Stimulated activated CD4-positive, alpha-beta T cell treated with anti-CD3 and anti-CD28 coated beads, TNF-alpha, amount 100 ng/mL, for 24 hours (primary cell): ENCODE measurements around the gene CEMIP2.

ENCODE experiments used
- DNase-seq, 3 experiments: peaks; one replicate each; pipeline ENCODE4 v3.0.0-alpha.2; 2020; ENCODE audit warnings: low read depth in 3 of 3

Gene CEMIP2

DNA sequence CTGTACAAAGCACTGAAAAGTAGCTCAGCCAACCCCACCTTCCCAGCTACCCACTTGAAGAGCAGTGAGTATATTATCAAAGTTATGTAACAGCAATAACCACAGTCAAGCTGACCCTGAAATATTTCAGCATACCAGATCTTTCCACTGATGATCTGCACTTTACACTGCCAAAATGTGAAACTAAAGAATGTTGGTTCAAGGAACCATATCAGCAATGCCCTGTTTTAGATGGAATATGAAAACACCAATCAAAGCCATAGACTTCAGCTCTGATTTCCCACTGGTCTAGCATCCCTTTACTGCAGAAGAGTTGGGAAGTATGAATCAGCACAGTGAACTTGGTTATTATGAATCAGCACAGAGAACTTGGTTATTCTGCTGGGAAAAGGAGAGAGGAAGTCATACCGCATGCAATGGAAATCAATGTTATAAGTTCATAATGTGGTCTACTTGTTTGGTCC lies 20.0 kb downstream of the CEMIP2 start:
- no peak for DNase-seq

DNA sequence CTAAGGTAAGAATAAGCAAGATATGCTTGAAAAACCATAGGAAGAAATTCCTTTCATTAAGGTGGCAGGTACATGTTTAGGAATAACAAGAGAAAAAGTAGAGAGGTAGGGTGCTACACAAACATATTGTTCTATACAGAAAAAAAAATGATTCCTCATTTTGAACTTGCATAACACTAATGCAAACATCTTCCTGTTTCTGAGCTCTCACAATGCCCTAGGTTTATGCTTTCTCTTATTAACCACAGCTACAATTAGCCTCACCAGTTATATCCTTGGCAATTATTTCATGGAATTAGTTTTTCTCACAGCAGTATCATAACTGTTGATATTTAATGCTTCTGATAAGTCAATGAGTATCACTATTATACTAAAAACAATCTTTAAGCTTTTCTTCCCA lies 20.7 kb downstream of the CEMIP2 start:
- DNase-seq, result no peak

DNA sequence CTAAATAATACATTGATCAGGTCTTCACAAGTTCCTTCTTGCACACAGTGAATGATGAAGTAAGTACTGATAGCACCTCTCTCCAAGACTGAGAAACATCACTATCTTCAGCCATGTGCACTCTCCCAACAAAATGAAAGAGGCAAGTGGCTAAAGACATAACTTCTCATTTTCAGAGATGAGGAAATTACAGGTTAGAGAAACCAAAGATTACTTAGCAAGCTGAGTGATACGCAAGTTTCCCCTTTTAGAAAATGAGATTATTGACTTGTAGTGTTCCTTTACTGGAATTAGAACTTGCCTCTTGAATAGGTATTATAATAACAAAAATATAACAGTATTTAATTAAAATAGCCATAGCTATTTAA lies 21.6 kb downstream of the CEMIP2 start:
- DNase-seq, result no peak

DNA sequence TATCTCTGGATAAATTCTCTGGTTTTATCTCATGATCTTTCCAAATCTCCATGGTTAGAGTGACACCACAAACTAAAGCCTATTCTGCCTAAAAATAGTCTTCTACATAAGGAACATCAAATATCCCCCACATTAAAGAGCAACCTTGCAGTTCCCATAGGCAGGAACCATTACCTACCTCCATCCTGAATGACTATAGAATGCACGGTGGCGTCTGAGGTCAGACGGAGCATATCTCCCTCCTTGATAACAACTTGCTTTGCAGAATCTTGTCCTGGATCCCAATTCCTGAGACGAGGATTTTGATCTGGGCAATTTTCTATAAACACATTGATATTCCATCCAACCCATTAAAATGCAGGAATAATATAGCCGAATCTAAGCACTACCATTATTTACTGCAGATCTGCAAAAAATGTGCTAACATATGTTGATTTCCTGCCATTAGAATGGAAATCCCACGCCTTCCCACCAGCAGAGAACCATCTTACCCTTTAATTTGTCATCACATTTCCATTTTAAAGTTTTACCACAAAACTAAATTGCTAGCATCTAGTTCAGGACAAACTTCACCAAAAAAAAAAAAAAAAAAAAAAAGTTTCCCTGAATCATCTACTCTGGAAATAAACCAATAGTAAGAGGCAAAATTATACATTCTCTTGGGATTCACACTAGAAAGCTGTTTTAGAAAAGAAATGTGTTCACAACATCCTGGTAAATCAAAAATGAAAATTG lies 22.1 kb downstream of the CEMIP2 start:
- DNase-seq, result no peak

DNA sequence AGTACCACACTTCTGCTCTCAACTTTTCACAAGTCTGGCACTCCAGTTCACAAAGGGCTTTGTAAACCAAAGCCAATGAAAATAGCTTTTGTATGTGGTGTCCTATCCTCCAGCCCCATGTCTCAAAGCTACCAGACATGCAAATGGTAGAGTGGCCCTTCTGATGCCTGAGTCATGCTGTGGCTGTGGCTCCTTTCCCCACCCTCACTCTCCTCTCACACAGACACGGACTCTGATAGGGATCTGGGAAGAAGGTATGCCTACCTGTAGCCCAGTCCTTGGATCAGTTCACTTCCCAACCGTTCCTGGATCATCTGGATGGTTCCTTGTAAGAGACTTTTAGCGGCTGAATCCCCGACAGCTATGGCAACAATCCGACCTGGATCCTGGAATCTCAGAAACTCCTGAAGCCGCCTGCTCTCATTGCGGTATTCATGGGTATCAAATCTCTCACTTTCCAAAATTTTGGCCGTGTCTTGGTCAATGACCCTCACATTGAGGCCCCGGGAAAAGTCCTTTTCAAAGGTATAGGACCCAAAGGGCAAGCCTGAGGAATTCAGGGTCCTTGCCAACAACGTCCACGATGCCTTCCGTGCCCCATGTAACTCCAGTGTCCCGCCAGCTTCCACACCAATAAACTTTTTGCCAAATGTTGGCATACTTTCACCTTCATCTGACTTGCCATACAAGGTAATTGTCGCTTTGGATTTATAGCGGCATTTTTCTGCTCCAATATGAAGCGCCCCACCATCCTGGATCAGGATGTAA lies 23.4 kb downstream of the CEMIP2 start:
- DNase-seq, result no peak

DNA sequence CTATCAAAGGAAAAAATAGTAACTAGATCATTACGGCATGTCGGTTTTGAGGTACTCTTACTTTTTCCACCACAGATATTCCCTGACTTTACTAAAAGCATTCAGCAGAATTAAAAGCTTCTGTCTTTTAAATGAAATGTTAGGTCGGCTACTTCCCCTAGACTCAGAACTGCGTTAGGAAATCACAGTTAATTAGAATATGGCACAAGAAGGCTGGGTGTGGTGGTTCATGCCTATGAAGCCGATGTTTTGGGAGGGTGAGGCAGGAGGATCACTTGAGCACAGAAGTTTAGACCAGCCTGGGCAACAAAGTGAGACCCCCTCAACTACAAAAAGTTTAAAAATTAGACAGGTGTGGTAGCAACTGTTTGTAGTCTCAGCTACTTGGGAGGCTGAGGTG lies 24.4 kb downstream of the CEMIP2 start:
- DNase-seq, result no peak

DNA sequence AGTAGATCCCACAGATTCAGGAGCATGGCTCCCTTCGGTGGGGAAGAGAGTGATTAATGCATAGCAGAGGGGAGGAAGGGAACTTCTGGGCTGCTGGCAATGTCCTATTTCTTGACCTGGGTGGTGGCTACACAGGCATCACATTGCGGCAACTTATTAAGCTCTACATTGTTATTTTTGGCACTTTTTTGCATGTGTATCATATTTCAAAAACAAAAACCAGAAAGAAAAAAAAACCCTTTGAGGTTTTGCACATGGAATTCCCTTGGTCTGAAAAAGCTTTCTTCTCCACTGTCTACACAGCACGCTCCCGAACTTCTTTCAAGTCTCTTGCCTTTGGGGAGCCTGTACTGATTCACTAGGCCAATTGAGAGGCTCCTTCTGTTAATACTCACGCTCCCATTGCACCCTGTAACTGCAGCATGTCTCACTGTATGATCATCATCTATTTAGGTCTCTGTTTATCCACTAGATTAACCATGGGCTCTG lies 25.1 kb downstream of the CEMIP2 start:
- no peak for DNase-seq

DNA sequence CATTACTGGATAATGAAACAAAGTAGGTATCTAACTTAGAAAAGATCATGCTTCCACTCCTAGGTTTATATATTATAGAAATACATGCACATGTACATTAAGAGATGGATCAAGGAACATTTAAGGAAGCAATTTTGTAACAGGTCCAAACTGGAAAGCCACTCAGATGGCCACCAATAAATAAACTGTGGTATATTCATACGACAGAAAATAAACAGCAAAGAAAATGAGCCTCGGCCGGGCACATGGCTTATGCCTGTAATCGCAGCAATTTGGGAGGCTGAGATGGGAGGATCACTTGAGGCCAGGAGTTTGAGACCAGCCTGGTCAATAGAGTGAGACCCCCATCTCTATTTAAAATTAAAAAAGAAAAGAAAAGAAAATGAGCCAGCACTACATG lies 25.6 kb downstream of the CEMIP2 start:
- DNase-seq, result no peak

DNA sequence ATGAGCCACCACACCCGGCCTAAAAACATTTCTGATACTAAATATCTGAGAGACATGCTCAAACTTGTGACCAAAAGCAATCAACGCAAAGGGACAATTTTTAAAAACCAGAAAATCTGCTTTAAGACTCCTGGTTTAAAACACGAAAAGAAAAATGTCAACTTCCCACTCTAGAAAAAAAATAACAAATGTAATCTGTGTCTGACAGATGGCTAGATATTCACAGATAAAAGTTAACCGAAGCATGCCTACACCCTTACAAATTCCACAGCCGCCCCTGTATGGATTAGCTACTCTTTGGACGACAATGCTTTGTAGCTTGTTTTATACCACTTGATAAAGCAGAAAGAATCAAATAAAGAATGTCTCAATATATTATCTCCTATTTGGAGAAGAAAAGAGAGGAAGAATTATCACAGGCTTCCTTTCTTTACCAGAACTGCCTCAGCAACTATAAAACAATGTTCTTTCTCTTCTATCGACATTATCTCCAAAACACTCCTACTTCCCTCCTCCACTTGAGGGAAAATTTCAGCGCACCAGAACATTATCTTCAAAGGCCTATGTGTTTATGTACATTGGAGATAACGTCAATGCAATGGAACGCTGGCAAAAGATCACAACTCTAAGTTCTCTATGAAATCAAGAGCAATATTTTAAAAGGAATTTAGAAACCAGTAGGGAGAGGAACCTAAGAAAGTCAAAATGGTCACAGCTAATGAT lies 26.2 kb downstream of the CEMIP2 start:
- DNase-seq, result no peak

DNA sequence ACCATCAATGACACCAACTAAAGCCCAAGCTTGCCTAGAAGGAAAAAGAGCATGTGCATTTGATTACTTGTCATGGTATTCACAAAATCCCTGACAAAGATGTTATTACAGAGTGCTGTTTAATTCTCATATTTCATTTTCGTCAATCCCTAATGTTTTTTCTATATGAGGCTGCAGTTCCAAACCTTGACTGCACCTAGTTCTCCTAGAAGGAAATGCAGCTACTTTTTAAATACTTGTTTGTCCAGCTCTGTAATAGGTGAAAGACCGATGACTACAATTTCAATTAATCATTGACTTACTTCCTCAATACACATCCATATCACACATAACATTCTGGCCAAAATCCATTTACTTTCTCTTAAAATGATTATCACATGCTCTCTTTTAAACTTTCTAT lies 28.1 kb downstream of the CEMIP2 start:
- no peak for DNase-seq

DNA sequence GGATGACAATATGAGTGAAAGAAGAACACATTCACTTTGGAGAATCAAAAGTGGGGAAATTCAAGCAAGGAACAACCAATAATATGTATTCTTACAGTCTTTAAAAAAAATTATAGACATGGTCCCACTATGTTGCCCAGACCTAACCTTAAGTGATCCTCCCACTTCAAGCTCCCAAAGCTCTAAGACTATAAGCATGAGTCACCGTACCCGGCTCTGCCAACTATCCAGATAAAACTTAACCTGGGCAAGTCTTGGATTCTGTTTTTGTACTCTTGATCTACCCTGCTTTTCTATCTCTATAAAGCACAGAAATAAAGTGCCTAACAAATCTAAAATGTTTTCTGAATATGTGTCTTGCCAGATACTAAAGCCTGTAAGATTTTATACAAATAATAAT lies 30.9 kb downstream of the CEMIP2 start:
- DNase-seq, result no peak

DNA sequence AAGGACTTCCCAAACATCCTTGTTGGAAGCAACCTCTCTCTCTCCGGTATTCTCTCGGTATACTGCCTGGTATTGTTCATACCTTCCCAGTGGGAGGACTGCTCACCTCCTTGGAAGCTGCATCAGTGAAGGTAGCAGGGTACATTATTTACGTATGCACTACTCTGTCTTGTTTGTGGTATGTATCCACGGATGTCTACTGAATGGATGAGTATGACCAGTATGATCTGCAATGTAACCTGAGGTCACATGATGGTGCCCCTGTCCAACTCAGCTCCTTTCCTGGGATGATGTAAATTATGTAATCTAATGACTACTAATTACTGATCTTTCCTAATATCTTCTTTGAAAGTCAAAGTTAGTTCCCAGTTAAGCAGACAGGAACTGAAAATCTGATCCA lies 32.1 kb downstream of the CEMIP2 start:
- no peak for DNase-seq

DNA sequence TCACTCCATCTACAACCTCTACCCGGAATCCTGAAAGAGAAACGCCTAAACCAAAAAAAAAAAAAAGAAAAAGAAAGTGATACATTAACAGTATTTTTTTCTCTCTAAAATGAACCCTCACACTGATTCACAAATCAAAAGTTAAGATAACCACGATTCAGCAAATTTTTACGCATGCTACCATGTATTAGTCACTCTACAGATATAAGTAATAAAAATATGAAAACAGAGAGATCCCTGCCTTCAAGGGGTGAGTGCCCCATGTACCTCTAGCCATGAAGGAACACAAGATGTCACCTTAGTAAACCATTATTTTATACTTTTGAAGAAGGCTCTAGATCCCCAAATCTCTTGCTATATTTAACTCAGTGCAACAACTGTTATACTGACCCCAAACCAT lies 33.4 kb downstream of the CEMIP2 start:
- no peak for DNase-seq

DNA sequence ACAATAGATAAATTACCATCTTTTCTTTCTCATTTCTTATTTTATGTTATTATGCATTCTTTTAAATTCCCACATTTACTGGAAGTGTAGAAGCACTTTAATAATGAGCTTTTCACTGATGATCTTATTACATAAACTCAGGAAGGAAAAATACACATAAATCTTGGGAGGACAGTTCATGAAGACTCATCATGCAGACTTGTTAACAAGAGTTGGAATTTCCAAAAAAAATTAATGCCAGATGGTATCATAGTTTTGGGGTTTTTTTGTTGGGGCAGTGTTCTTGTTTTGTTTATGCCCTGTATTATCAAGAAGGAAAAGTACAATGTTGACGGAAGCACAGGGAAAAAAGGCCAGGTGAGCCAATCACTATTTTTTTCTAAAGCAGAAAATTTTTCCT lies 35.1 kb downstream of the CEMIP2 start:
- DNase-seq, result no peak

DNA sequence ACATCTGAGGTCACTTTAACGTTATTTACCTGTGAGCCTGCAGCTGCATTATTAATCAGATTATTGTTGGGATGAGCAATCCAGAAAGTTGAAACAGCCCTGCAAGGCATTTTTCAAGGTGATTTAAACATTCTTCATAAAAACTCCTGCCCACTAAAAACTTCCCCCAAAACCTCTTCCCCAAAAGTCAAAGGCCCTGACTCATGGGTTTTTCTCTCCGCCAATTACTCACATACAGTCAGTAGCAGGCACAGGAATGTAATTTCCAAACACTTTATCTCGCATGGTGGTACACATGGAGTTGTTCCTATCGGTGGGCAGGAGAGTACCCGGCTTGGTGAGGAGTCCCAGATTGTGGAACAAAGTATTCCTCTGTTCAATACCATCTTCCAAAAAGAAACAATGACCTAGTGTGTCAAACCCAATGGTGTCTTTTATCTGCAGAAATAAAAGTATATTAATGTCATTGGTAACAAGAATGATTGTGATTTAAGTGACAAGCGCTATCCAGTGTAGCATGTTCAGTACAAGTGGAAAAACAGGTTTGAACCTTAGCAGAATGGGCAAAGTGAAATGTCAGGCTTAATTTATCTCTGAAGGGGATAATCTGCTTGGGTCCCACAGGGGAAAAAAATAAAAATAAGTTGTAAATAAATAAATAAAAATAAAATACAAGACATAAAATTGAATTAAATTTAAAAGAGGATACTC lies 38.3 kb downstream of the CEMIP2 start:
- no peak for DNase-seq

DNA sequence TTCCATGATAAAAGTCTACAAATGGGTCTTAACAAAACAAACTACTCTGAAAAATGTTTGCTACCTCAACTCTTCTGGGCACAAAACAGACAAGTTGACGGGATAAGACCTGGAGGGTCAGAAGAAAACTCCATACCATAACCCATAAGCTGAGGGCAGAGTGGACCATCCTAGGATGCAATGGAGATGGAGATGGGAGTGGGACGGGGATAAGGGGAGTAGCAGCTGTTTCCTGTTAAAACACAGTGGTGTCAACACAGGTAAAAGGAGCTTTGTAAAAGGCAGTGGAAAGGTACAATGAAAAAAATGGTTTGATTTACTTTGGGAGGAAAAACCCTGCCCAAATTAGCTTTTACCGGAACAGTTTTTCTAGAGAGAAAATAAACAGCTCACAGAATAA lies 41.6 kb downstream of the CEMIP2 start:
- DNase-seq, result no peak

DNA sequence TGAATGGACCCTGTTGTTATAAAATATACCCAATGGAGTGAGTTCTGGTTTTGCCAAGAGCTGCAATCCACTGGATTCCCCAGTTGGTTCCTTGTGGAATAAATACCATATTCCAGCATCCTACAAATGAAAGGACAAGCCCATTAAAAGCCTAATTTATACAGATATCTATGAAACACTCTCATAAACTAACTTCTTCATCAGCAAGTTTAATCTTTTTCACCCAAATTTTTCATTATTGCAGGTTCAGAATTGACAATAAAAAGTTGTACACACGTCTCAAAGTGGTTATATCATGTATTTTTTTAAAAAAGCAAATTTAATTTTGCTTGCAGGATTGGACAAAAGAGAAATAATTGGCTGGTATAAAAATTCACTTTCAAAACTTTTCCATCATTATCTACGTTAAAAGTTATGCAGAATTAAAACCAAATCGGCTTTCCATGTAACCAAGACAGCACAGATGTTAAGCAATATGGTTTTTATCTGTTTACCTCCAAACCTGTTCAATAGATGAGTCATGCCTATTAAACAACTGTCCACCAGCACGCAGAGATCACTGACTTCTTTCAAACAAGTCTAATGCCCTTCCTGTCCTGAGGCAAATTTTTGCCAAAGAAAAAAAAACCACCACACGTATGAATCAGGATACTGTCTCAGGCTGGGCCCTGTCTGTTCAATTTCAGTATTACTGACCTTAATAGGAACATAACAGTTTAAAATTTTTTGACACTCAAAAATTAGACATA lies 42.5 kb downstream of the CEMIP2 start:
- DNase-seq, result no peak

DNA sequence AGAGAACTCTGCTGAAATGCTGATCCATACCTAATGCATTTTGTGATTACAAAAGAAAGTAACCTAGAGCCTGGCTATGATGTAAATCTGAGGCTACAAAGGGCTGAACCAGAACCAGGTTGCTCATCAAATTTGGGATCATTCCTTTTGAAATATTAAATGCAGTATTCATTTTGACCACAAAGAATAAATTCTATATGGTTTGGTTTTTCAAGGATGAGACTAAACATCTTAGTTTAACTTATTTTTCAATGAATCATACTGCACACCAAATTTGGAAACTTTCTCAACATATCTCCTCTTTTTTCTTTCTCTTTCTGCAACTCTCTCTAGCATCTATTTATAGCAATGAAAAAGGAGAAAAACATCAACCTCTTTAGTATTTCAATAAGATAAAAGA lies 46.5 kb downstream of the CEMIP2 start:
- DNase-seq, result no peak

DNA sequence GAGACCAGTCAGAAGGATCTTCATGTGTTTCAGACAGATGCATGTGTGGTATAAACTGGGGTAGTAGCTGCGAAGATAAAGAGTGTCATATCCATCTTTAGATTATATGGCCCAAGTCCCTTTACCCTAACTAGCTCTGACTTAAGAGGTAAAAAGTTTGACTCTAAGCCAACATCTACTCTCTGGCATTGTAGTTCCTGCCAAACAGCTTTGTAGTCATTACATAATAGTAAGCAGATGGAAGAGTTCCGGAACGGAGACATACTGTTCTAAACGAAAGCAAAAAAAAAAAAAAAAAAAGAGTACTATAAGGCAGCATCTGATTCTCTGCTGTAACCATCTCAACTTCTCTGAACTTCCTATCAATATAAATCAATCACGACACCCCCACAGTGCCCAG lies 48.8 kb downstream of the CEMIP2 start:
- no peak for DNase-seq

DNA sequence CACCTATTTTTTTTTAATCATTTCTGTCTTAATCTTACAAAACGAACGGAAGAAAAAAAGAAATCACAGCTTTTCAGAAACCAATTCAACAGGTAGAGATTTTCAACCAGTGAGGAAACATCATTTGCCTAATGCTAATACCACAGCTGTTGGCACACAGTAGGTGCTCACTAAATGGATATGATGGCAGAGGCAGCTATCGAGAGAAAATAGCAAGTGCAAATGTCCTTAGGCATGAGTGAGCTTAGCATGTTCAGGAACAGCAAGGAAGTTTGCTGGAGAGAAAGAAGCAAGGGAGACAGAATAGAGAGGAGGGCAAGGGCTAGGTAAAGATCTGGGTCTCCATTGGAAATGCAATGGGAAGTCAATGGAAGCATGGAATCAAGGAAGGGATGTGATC lies 49.2 kb downstream of the CEMIP2 start:
- no peak for DNase-seq
